ENCODE data around the gene PCBD2. TPM values are rescaled to one million over a fixed set of nuclear protein-coding genes. Genes with fewer than 3 reads are reported as not detected.
A peak's percentile ranks its signal among the peaks of the same experiment; 100 is the strongest.

The PCBD2 gene
- total and polyA plus RNA-seq, 2 of the 8 experiments (the other 6 are each of a cell fraction or from before 2014, with no cell fraction given): 4.8 to 10.3 TPM

- no peaks in the 10 kb centered on the region for H3K9me3 ChIP-seq (ENCODE audit: insufficient read depth in 2 of 2, low read depth in 1 of 2, low read length in 1 of 2)
- H4K91ac ChIP-seq (replicated peaks; ENCODE audit: insufficient read length, low read length): no peak overlapping the region
- H4K8ac ChIP-seq (ENCODE audit: extremely low read depth, insufficient read depth, low read length): peak overlapping the region; percentile 81; the same call in 1 of the 2 replicates
- no peaks in the 10 kb centered on the region for H3K27me3 ChIP-seq (replicated peaks in 1 of 4; ENCODE audit: control insufficient read depth in 3 of 4, extremely low read depth in 1 of 4, insufficient read depth in 3 of 4, low read length in 3 of 4)
- no peak overlapping the region for H3K23ac ChIP-seq (ENCODE audit: insufficient read length)
- 0 out of 2 replicates have a peak overlapping the region, but pooled peaks have one; percentile 32 for H3K27ac ChIP-seq (ENCODE audit: low read depth, low read length)
- no peak overlapping the region for H2BK5ac ChIP-seq (ENCODE audit: low read depth, low read length)
- no peaks in the 10 kb centered on the region; the same call in 1 of the 2 replicates for H3K79me1 ChIP-seq (ENCODE audit: low read depth, low read length)
- no peak overlapping the region for H3K4me2 ChIP-seq (ENCODE audit: insufficient read depth in 1 of 2, low read depth in 2 of 2, low read length in 2 of 2)
- H2AK5ac ChIP-seq (ENCODE audit: low read depth, low read length): no peak overlapping the region
- no peaks in the 10 kb centered on the region; a peak in 1 of 4 replicates for H3K79me2 ChIP-seq (ENCODE audit: control insufficient read depth in 1 of 2, insufficient read depth in 2 of 2, low read length in 2 of 2)
- no peaks in the 10 kb centered on the region for H3K4me1 ChIP-seq (replicated peaks in 1 of 4; ENCODE audit: control insufficient read depth in 3 of 4, insufficient read depth in 4 of 4, low read length in 3 of 4)
- H2BK120ac ChIP-seq (replicated peaks; ENCODE audit: low read depth, low read length): no peak overlapping the region
- no peak overlapping the region for H2BK20ac ChIP-seq (ENCODE audit: low read length)
- 84% methylated on average over 14 of the region's 14 CpGs; no CpG with 5 or more reads in 1 of the 2 experiments for WGBS, 2 experiments (ENCODE audit: extremely low coverage in 1 of 2, insufficient coverage in 1 of 2, insufficient read length in 1 of 2, insufficient replicate concordance in 2 of 2, low coverage in 1 of 2, low lambda C conversion rate in 2 of 2, missing lambda C conversion rate in 1 of 2)
- H3K18ac ChIP-seq (ENCODE audit: extremely low read depth, low read length): no peak overlapping the region
- no peaks in the 10 kb centered on the region for H4K20me1 ChIP-seq (replicated peaks in 1 of 2; ENCODE audit: control insufficient read depth in 1 of 2, insufficient read depth in 2 of 2, low read length in 2 of 2)
- H3K4ac ChIP-seq (replicated peaks; ENCODE audit: insufficient read length, low read depth, low read length): no peak overlapping the region
- ChIA-PET POLR2A (ENCODE audit: partially characterized antibody) (interaction anchor here (0.5 to 1.1 kb wide), 4 partner anchors 13 to 277 kb away, joined by 3 to 8 read pairs (median 4); partner anchors contain the start of genes PCBD2 and TXNDC15), CTCF (ENCODE audit: partially characterized antibody) (interaction anchor here (0.6 to 1.3 kb wide), 5 partner anchors 9 to 50 kb away, joined by 3 read pairs; no protein-coding TSS in a partner anchor)
- DNase-seq (ENCODE audit: low read depth in 1 of 2, low spot score in 2 of 2) (no peak), FAIRE-seq (no peak)
- peak in 1 of 3 experiments; percentile 29; a peak in 1 of 4 replicates for TF ChIP-seq CTCF (IDR thresholded peaks at IDR 0.05; ENCODE audit: control extremely low read depth in 1 of 3, insufficient read depth in 1 of 3, low read depth in 1 of 3, low read length in 3 of 3)
- TF ChIP-seq GTF2F1 (IDR thresholded peaks at IDR 0.05; ENCODE audit: borderline replicate concordance, low read depth, low read length): no peak
- no peak overlapping the region for H3K4me3 ChIP-seq (ENCODE audit: extremely low read depth in 1 of 4, insufficient read depth in 2 of 4, low read depth in 3 of 4, low read length in 4 of 4)
- H3K9ac ChIP-seq (replicated peaks in 1 of 4; ENCODE audit: extremely low read depth in 1 of 4, low read depth in 3 of 4, low read length in 3 of 4): no peak overlapping the region
- H2BK15ac ChIP-seq (ENCODE audit: low read length): no peak overlapping the region
- no peak overlapping the region for H3K56ac ChIP-seq (replicated peaks; ENCODE audit: insufficient read length, low read depth, low read length)
- H4K5ac ChIP-seq (ENCODE audit: insufficient read length, low read depth, low read length): no peak overlapping the region
- H2AFZ ChIP-seq (ENCODE audit: low read length): no peak overlapping the region
- no peak overlapping the region for H3K14ac ChIP-seq (ENCODE audit: insufficient read length)
- no peak overlapping the region for H2BK12ac ChIP-seq (ENCODE audit: low read depth, low read length)
- no peaks in the 10 kb centered on the region for H3K36me3 ChIP-seq (ENCODE audit: control insufficient read depth in 2 of 4, insufficient read depth in 4 of 4, low read length in 3 of 4)
- H3K23me2 ChIP-seq (ENCODE audit: low read depth, low read length): no peaks in the 10 kb centered on the region
These were observed 17.3 kb upstream of the PCBD2 start for GRCh38 chr5:134887593-134888159.
